ENCODE data around the gene HOXA7. TPM values are rescaled to one million over a fixed set of nuclear protein-coding genes. Genes with fewer than 3 reads are reported as not detected.

The HOXA7 gene
- total RNA-seq, 4 donors from 2014 or later: 3.3 to 11.8 (median 5.7) TPM

- H3K4me3 ChIP-seq: peak overlapping the region; percentile 42 to 75 (median 54)
- peak overlapping the region; percentile 71 to 96 (median 86) for H3K27ac ChIP-seq
- H3K36me3 ChIP-seq: no peaks in the 10 kb centered on the region
- H3K4me1 ChIP-seq: peaks cover 0 to 60% (median 16%) of the 10 kb centered on the region in 4 donors
- TF ChIP-seq POLR2A (IDR thresholded peaks at IDR 0.05) (peak; percentile 87 to 96), CTCF (IDR thresholded peaks at IDR 0.05) (peak; percentile 59 to 96 (median 92))
- peak; percentile 58 to 90 (median 89) for DNase-seq
- no peaks in the 10 kb centered on the region for H3K9me3 ChIP-seq
- no peaks in the 10 kb centered on the region for H3K27me3 ChIP-seq
Observed at GRCh38 chr7:27150568-27151340, 5.7 kb downstream of the HOXA7 start.

GRCh38 chr7:27149842-27150567 is 6.5 kb downstream of the HOXA7 start:
- Histone ChIP-seq H3K9me3 (no peaks in the 10 kb centered on the region), H3K27ac (peak overlapping the region; percentile 71 to 96 (median 86)), H3K4me3 (peak overlapping the region; percentile 42 to 75 (median 54)), H3K36me3 (peaks cover 0 to 5% (median 0%) of the 10 kb centered on the region in 3 donors), H3K4me1 (peaks cover 0 to 54% (median 15%) of the 10 kb centered on the region in 4 donors), H3K27me3 (no peaks in the 10 kb centered on the region)
- peak in 1 of 6 experiments; percentile 24 for TF ChIP-seq CTCF (IDR thresholded peaks at IDR 0.05)
- TF ChIP-seq POLR2A (IDR thresholded peaks at IDR 0.05): no peak
- DNase-seq: peak in 1 of 3 donors; percentile 53

GRCh38 chr7:27148756-27149641 is 7.5 kb downstream of the HOXA7 start:
- DNase-seq: peak in 2 of 3 donors; percentile 51 to 67
- peaks cover 0 to 9% (median 0%) of the 10 kb centered on the region in 3 donors for H3K36me3 ChIP-seq
- H3K4me1 ChIP-seq: peaks cover 0 to 49% (median 11%) of the 10 kb centered on the region in 4 donors
- no peaks in the 10 kb centered on the region for H3K27me3 ChIP-seq
- peak overlapping the region; percentile 66 to 96 (median 79) for H3K27ac ChIP-seq
- H3K4me3 ChIP-seq: peak overlapping the region; percentile 18 to 75 (median 47)
- no peaks in the 10 kb centered on the region for H3K9me3 ChIP-seq
- peak in 1 of 2 donors; percentile 22 for TF ChIP-seq POLR2A (IDR thresholded peaks at IDR 0.05)
- TF ChIP-seq CTCF (IDR thresholded peaks at IDR 0.05): no peak

GRCh38 chr7:27148031-27148755 is 8.3 kb downstream of the HOXA7 start:
- TF ChIP-seq POLR2A (IDR thresholded peaks at IDR 0.05) (peak; percentile 55), CTCF (IDR thresholded peaks at IDR 0.05) (no peak)
- peak overlapping the region; percentile 66 to 96 (median 79) for H3K27ac ChIP-seq
- peak overlapping the region; percentile 18 to 75 (median 47) for H3K4me3 ChIP-seq
- DNase-seq: peak in 2 of 3 donors; percentile 72 to 86
- peaks cover 0 to 41% (median 11%) of the 10 kb centered on the region in 4 donors for H3K4me1 ChIP-seq
- no peaks in the 10 kb centered on the region for H3K9me3 ChIP-seq
- peaks cover 0 to 9% (median 0%) of the 10 kb centered on the region in 3 donors for H3K36me3 ChIP-seq
- H3K27me3 ChIP-seq: no peaks in the 10 kb centered on the region

Measured in Peyer's patch (tissue), 4 donors.